WTC11 (cell line): ENCODE results near the gene ITPKC. TPM values are rescaled to one million over a fixed set of nuclear protein-coding genes. Genes with fewer than 3 reads are reported as not detected.

Source experiments
- ATAC-seq: fragments of 200-7000 bp; cut with Tn5 transposase; 2 replicates; pipeline ENCODE4 v1.10.0; 2021; ENCODE audit warnings: mild to moderate bottlenecking, moderate library complexity
- CTCF ChIA-PET: fragments of 300-600 bp; sonication (Branson Sonifier 250); formaldehyde crosslinking; loops from one replicate; lab custom pipeline; 2021; ENCODE audit warnings: antibody characterized with exemption; lab: Charles Lee
- POLR2A ChIA-PET: fragments of 350-600 bp; sonication (Branson Sonifier 250); formaldehyde crosslinking; loops from one replicate; lab custom pipeline; 2021; ENCODE audit warnings: antibody characterized with exemption; lab: Charles Lee
- DNase-seq: peaks from one replicate; pipeline ENCODE4 v3.0.0; 2021; ENCODE audit warnings: low spot score
- H3K27ac Mint-ChIP-seq: 2 replicates; pipeline ENCODE4 v1.8.0; 2021; ENCODE audit warnings: mixed read lengths
- H3K27me3 Mint-ChIP-seq: 2 replicates; pipeline ENCODE4 v1.8.0; 2021; ENCODE audit warnings: low read depth, mild to moderate bottlenecking, moderate library complexity, mixed read lengths
- H3K36me3 Mint-ChIP-seq: 2 replicates; pipeline ENCODE4 v1.8.0; 2021; ENCODE audit warnings: mixed read lengths
- H3K4me1 Mint-ChIP-seq: 2 replicates; pipeline ENCODE4 v1.8.0; 2022; ENCODE audit warnings: mixed read lengths
- H3K4me3 Mint-ChIP-seq: 2 replicates; pipeline ENCODE4 v1.8.0; 2021; ENCODE audit warnings: mild to moderate bottlenecking, moderate library complexity, mixed read lengths
- H3K9me3 Mint-ChIP-seq: 2 replicates; pipeline ENCODE4 v1.8.0; 2021; ENCODE audit warnings: mixed read lengths
- CREM ChIP-seq: sonication (generic); formaldehyde crosslinking; IDR thresholded peaks from 2 replicates; pipeline ENCODE4 v1.8.1; 2022; ENCODE audit warnings: mild to moderate bottlenecking, missing genetic modification reagents, moderate library complexity
- GABPB1 ChIP-seq: sonication (generic); formaldehyde crosslinking; IDR thresholded peaks from 2 replicates; pipeline ENCODE4 v1.8.1; 2023; ENCODE audit warnings: mild to moderate bottlenecking, missing genetic modification reagents
- GRHL2 ChIP-seq: fragments of 250-450 bp; sonication (Bioruptor Pico); IDR thresholded peaks from 2 replicates; pipeline ENCODE4 v1.8.0; 2022; ENCODE audit warnings: mild to moderate bottlenecking, moderate library complexity; ENCODE audit not compliant: insufficient replicate concordance, severe bottlenecking
- HMGA2 ChIP-seq: fragments of 250-450 bp; sonication (Bioruptor Pico); IDR thresholded peaks from 2 replicates; pipeline ENCODE4 v1.4.0; 2021; ENCODE audit warnings: mild to moderate bottlenecking, moderate library complexity
- IRF2 ChIP-seq: sonication (generic); formaldehyde crosslinking; IDR thresholded peaks from 2 replicates; pipeline ENCODE4 v1.8.0; 2022; ENCODE audit warnings: low read depth, missing genetic modification reagents, borderline replicate concordance
- KAT7 ChIP-seq: sonication (generic); formaldehyde crosslinking; IDR thresholded peaks from 2 replicates; pipeline ENCODE4 v1.8.1; 2023; ENCODE audit warnings: missing genetic modification reagents, mild to moderate bottlenecking, borderline replicate concordance
- NFE2L1 ChIP-seq: sonication (generic); formaldehyde crosslinking; IDR thresholded peaks from 2 replicates; pipeline ENCODE4 v1.8.1; 2023; ENCODE audit warnings: missing genetic modification reagents
- NFYB ChIP-seq: sonication (generic); formaldehyde crosslinking; conservative IDR thresholded peaks from 2 replicates; pipeline ENCODE4 v1.8.0; 2022; ENCODE audit warnings: low read depth, missing genetic modification reagents
- OVOL2 ChIP-seq: fragments of 250-450 bp; sonication (Bioruptor Pico); IDR thresholded peaks from 2 replicates; pipeline ENCODE4 v1.9.0; 2021; ENCODE audit warnings: mild to moderate bottlenecking, borderline replicate concordance
- PRRX2 ChIP-seq: fragments of 250-450 bp; sonication (Bioruptor Pico); IDR thresholded peaks from 2 replicates; pipeline ENCODE4 v1.8.0; 2021; ENCODE audit warnings: mild to moderate bottlenecking
- SMAD4 ChIP-seq: sonication (generic); formaldehyde crosslinking; IDR thresholded peaks from 2 replicates; pipeline ENCODE4 v1.8.0; 2022; ENCODE audit warnings: mild to moderate bottlenecking, missing genetic modification reagents
- TCF7 ChIP-seq: sonication (generic); formaldehyde crosslinking; IDR thresholded peaks from 2 replicates; pipeline ENCODE4 v1.8.0; 2022; ENCODE audit warnings: mild to moderate bottlenecking, low read depth, missing genetic modification reagents, moderate library complexity
- ZNF416 ChIP-seq: fragments of 250-450 bp; sonication (Bioruptor Pico); IDR thresholded peaks from 2 replicates; pipeline ENCODE4 v1.9.0; 2021; ENCODE audit warnings: mild to moderate bottlenecking, inconsistent platforms
- total RNA-seq: library from RNA; stranded (reverse); gene quantifications from 3 replicates; pipeline ENCODE4 v1.2.3, GENCODE V29; 2021
- TF ChIP-seq, protein P1 (sequence below): sonication (generic); formaldehyde crosslinking; IDR thresholded peaks from 2 replicates; pipeline ENCODE4 v1.8.1; 2023; ENCODE audit warnings: mild to moderate bottlenecking, missing genetic modification reagents
- TF ChIP-seq, protein P2 (sequence below): sonication (generic); formaldehyde crosslinking; IDR thresholded peaks from 2 replicates; pipeline ENCODE4 v1.8.0; 2022; ENCODE audit warnings: mild to moderate bottlenecking, missing genetic modification reagents
- TF ChIP-seq, protein P3 (sequence below): sonication (generic); formaldehyde crosslinking; conservative IDR thresholded peaks from 2 replicates; pipeline ENCODE4 v1.8.1; 2022; ENCODE audit warnings: mild to moderate bottlenecking, missing genetic modification reagents
- TF ChIP-seq, protein P4 (sequence below): sonication (generic); formaldehyde crosslinking; IDR thresholded peaks from 2 replicates; pipeline ENCODE4 v1.8.1; 2022; ENCODE audit warnings: low read depth, missing genetic modification reagents, borderline replicate concordance
- TF ChIP-seq, protein P5 (sequence below): sonication (generic); formaldehyde crosslinking; IDR thresholded peaks from 2 replicates; pipeline ENCODE4 v1.8.0; 2023; ENCODE audit warnings: missing genetic modification reagents, mild to moderate bottlenecking, borderline replicate concordance

ITPKC gene
- total RNA-seq, 1 experiment from 2014 or later = 13.8 TPM

DNA sequence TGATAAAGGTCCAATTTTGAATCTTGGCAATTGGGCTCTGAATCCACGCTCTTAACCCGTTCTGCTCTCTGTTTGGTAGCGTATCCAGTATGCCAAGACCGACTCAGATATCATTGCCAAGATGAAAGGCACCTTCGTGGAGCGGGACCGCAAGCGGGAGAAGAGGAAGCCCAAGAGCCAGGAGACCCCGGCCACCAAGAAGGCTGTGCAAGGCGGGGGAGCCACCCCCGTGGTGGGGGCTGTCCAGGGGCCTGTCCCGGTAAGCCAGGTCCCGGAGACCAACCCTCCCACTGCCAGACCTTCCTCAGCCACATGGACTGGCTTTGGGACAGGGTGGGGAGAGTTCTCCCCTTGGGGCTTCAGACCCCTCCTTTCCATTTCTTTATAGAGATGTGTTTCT is 42.4 kb downstream of the ITPKC start:
- H3K4me1 Mint-ChIP-seq = peaks cover 15% of the 10 kb centered on the region
- H3K4me3 Mint-ChIP-seq = no peak overlapping the region
- DNase-seq (no peak), ATAC-seq (no peak)
- TF ChIP-seq HMGA2 (no peak), NFE2L1 (no peak), SMAD4 (CRISPR knock-in tag) (no peak), NFYB (no peak), ZNF416 (CRISPR knock-in tag) (no peak), GABPB1 (CRISPR knock-in tag) (no peak), OVOL2 (no peak), GRHL2 (CRISPR knock-in tag) (no peak), IRF2 (CRISPR knock-in tag) (no peak)
- TF ChIP-seq, protein P1, sequence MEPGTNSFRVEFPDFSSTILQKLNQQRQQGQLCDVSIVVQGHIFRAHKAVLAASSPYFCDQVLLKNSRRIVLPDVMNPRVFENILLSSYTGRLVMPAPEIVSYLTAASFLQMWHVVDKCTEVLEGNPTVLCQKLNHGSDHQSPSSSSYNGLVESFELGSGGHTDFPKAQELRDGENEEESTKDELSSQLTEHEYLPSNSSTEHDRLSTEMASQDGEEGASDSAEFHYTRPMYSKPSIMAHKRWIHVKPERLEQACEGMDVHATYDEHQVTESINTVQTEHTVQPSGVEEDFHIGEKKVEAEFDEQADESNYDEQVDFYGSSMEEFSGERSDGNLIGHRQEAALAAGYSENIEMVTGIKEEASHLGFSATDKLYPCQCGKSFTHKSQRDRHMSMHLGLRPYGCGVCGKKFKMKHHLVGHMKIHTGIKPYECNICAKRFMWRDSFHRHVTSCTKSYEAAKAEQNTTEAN (CRISPR knock-in tag) = no peak
- TF ChIP-seq, protein P2, sequence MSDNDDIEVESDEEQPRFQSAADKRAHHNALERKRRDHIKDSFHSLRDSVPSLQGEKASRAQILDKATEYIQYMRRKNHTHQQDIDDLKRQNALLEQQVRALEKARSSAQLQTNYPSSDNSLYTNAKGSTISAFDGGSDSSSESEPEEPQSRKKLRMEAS (CRISPR knock-in tag) = no peak
- H3K27me3 Mint-ChIP-seq = no peaks in the 10 kb centered on the region
- peaks cover 88% of the 10 kb centered on the region for H3K36me3 Mint-ChIP-seq
- CTCF ChIA-PET = interaction anchor here (0.6 kb wide), 1 partner anchor 342 kb away, joined by 3 read pairs; no protein-coding TSS in a partner anchor
- no peaks in the 10 kb centered on the region for H3K9me3 Mint-ChIP-seq
- H3K27ac Mint-ChIP-seq = no peak overlapping the region
- POLR2A ChIA-PET = no interaction called here

DNA sequence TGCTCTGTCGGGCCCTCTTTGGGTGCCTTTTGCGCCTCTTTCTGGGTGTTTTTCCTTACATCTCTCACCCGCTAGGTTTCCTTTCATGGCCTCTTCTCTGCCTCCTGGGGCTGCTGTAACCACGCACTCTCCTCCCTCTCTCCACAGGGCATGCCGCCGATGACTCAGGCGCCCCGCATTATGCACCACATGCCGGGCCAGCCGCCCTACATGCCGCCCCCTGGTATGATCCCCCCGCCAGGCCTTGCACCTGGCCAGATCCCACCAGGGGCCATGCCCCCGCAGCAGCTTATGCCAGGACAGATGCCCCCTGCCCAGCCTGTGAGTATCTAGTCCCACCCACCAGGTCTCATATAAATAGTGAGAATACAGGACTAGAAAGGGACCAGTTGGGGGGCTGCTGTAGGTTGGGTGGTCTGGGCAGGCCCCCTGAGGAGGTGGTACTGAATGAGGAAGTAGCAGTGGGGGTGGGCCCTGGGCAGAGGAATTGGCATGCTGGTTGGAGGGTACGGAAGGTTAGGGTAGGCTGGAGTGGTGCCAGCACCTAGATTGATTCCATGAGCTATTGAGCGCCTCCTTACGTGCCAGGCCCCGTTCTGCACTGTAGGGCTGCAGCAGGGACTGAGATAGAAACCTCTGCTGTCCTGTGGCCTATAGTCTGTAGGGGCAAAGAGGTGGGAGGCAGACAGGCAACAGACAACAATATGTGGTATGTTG is 46.0 kb downstream of the ITPKC start:
- Mint-ChIP-seq H3K4me3 (no peak overlapping the region), H3K36me3 (peaks cover 72% of the 10 kb centered on the region), H3K27me3 (no peaks in the 10 kb centered on the region), H3K9me3 (no peaks in the 10 kb centered on the region), H3K4me1 (no peaks in the 10 kb centered on the region), H3K27ac (no peak overlapping the region)
- TF ChIP-seq CREM (CRISPR knock-in tag) (no peak), TCF7 (no peak), KAT7 (CRISPR knock-in tag) (no peak), PRRX2 (CRISPR knock-in tag) (no peak)
- TF ChIP-seq, protein P3, sequence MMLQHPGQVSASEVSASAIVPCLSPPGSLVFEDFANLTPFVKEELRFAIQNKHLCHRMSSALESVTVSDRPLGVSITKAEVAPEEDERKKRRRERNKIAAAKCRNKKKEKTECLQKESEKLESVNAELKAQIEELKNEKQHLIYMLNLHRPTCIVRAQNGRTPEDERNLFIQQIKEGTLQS (CRISPR knock-in tag) = no peak
- TF ChIP-seq, protein P4, sequence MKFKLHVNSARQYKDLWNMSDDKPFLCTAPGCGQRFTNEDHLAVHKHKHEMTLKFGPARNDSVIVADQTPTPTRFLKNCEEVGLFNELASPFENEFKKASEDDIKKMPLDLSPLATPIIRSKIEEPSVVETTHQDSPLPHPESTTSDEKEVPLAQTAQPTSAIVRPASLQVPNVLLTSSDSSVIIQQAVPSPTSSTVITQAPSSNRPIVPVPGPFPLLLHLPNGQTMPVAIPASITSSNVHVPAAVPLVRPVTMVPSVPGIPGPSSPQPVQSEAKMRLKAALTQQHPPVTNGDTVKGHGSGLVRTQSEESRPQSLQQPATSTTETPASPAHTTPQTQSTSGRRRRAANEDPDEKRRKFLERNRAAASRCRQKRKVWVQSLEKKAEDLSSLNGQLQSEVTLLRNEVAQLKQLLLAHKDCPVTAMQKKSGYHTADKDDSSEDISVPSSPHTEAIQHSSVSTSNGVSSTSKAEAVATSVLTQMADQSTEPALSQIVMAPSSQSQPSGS = no peak
- TF ChIP-seq, protein P5, sequence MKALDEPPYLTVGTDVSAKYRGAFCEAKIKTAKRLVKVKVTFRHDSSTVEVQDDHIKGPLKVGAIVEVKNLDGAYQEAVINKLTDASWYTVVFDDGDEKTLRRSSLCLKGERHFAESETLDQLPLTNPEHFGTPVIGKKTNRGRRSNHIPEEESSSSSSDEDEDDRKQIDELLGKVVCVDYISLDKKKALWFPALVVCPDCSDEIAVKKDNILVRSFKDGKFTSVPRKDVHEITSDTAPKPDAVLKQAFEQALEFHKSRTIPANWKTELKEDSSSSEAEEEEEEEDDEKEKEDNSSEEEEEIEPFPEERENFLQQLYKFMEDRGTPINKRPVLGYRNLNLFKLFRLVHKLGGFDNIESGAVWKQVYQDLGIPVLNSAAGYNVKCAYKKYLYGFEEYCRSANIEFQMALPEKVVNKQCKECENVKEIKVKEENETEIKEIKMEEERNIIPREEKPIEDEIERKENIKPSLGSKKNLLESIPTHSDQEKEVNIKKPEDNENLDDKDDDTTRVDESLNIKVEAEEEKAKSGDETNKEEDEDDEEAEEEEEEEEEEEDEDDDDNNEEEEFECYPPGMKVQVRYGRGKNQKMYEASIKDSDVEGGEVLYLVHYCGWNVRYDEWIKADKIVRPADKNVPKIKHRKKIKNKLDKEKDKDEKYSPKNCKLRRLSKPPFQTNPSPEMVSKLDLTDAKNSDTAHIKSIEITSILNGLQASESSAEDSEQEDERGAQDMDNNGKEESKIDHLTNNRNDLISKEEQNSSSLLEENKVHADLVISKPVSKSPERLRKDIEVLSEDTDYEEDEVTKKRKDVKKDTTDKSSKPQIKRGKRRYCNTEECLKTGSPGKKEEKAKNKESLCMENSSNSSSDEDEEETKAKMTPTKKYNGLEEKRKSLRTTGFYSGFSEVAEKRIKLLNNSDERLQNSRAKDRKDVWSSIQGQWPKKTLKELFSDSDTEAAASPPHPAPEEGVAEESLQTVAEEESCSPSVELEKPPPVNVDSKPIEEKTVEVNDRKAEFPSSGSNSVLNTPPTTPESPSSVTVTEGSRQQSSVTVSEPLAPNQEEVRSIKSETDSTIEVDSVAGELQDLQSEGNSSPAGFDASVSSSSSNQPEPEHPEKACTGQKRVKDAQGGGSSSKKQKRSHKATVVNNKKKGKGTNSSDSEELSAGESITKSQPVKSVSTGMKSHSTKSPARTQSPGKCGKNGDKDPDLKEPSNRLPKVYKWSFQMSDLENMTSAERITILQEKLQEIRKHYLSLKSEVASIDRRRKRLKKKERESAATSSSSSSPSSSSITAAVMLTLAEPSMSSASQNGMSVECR (CRISPR knock-in tag) = no peak
- CTCF ChIA-PET = no interaction called here
- POLR2A ChIA-PET = interaction anchor here (0.7 kb wide), 1 partner anchor 100 kb away, joined by 4 read pairs; no protein-coding TSS in a partner anchor
- DNase-seq (no peak), ATAC-seq (no peak)
